Measurements from ENCODE around the gene CD81. TPM values are rescaled to one million over a fixed set of nuclear protein-coding genes. Genes with fewer than 3 reads are reported as not detected.
A peak's percentile ranks its signal among the peaks of the same experiment; 100 is the strongest.

The CD81 gene
- total RNA-seq, 1 experiment from 2014 or later, result 288 TPM

DNA sequence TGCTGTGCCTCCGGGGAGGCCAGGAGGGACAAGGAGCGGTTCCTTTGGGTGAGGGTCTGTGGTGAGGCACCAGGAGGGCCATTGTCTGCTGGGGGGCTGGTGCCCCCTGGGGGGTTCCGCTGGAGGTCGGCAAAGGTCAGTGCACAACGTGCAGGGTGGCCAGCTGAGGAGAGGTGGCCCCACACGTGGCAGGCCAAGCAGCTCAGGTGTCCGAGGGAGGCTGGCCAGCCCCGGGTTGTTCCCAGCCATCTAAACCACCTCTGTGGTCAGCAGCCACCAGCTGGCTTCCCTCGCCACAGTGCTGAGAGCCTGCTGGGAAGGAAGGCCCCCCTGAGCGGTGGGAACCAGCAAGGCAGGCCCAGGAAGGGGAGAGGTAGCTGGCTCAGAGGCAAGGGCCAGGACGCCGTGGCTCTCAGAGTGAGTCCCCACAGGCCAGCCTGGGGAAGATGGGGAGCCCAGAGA is 27.7 kb downstream of the CD81 start:
- no peak for DNase-seq (ENCODE audit: low spot score)

DNA sequence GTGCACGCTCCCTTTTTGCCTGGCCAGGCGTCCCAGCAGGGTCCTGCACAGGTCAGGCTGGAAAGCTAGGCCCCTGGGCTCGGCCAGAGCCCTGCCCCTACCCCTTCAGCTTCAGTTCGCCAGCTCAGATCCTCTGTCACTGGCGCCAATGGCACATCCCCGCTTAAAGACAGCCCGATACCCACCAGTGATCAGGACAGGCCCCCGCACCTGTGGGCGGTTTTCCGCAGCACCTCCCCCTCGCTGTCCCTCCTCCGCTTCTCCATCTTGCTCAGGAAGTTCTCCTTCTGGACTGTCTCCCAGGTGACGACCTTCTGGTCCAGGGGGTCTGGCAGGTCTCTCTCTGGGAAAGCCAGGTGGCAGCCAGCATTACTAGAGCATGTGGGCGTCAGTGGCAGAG is 29.3 kb downstream of the CD81 start:
- no peak for DNase-seq (ENCODE audit: low spot score)

DNA sequence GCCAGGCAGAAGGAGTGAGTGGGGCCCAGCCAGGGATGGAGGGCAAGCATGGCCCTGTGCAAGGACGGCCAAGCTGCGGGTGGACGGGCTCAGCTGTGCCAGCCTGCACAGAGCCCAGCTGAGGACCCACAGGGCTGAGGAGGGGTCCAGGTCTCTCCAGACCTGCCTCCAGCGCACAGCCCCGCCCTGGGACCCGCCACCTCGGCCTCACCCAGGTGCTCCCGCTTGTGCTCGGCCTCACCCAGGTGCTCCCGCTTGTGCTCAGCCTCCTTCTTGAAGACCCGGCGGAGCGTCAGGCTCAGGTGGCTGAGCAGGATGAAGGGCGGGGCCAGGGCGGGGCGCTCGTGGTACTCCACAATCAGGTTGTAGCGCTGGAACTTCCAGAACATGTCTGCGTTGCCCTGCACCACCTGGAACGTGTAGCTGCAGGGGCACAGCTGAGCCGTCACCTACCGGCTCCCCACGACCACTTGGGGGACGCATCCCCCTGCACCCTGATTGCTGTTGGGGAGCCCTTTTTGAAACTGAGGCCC is 29.8 kb downstream of the CD81 start:
- DNase-seq (ENCODE audit: low spot score), result no peak

DNA sequence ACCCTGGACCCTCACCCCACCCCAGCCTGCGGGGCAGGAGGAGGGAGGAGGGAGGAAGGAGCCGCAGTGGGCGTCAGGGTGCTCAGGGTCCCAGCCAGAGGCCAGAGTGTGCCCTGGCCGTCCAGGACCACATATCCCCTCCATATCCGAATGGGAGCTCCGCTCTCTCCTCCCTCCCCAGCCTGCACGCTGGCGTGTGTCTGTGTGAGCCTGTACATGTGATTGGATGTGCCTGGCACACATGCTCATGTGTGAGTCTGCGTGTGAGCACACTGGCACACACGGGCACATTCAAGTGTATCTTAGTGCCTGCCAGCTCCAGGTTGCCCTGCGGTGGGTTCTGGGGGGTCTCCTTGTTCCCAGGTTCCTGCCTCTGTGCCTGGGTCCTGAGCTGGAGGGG is 31.6 kb downstream of the CD81 start:
- no peak for DNase-seq (ENCODE audit: low spot score)

DNA sequence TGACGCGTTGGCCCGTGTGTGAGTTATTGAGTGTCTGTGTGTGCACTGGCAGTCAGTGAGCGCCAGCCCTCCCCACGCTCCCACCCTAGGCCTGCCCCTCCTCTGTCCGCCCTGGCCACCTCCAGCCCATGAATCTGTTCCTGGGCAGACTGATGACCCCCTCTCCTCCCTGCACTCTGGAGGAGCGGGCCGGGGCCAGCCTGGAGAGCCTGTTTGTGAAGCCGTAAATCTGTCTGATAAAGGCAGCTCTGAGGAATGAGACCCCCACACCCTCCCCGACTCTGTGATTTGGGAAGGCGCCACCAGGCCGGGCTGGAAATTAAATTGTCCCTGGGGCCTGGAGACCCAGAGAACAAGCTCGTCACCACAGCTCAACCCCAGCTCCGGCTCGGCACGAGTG is 32.0 kb downstream of the CD81 start:
- no peak for DNase-seq (ENCODE audit: low spot score)

DNA sequence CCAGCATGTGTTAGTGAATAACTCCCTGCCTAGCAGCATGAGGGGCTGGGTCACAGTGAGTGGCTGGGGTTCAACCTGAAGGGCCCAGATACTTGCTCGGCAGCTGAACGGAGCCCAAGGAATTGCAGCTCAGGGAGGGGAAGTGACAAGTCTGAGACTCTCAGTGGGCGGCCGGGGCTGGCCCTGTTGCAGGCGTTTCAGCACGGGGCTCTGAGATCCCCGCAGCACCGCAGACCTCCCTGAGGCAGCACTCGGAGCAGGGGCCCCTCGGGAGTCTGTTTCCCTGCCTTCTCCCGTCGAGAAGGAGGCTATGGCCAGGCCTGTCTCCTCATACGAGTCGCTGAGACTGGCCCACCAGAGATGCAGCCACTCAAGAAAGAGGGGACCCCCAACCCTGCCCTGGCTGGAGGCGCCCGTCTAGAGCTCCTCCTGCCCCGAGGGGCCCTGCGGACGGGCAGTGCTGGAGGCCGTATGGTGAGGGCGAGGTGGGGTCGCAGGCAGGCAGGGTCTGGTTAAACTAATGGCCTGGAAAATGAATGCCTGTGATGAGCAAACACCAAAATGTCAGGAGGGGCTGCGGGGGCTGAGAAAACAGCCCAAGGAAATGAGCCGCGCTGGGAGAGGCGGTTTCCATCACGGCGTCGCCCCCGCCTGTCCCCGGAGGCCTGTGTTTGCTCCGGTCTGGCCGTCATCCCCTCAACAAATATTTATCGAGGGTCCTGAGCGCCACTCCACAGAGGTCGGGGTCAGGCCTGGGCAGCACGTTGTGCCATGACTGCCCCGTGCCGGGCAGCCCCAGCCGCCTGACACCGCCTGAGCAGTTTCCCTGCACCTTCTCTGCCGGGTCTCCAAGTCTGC is 32.7 kb downstream of the CD81 start:
- no peak for DNase-seq (ENCODE audit: low spot score)

DNA sequence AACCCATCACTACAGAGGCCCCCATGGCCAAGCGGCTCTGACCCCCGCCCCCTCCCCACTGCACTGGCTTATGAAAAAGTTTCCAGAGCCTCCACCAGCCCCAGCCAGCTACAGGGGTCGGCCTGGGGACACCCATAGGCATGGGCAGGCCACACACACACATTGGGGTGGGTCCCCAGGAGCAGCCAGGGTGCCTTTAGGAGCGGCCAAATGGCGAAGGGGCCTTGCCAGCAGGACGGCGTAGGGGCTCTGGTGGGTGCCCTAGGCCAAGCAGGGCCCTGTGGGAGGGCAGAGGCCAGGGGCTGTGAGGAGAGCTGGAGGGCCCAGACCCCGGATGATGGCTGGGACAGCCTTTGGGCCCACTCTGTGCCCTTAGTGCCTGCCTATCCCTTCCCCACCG is 33.5 kb downstream of the CD81 start:
- no peak for DNase-seq (ENCODE audit: low spot score)

DNA sequence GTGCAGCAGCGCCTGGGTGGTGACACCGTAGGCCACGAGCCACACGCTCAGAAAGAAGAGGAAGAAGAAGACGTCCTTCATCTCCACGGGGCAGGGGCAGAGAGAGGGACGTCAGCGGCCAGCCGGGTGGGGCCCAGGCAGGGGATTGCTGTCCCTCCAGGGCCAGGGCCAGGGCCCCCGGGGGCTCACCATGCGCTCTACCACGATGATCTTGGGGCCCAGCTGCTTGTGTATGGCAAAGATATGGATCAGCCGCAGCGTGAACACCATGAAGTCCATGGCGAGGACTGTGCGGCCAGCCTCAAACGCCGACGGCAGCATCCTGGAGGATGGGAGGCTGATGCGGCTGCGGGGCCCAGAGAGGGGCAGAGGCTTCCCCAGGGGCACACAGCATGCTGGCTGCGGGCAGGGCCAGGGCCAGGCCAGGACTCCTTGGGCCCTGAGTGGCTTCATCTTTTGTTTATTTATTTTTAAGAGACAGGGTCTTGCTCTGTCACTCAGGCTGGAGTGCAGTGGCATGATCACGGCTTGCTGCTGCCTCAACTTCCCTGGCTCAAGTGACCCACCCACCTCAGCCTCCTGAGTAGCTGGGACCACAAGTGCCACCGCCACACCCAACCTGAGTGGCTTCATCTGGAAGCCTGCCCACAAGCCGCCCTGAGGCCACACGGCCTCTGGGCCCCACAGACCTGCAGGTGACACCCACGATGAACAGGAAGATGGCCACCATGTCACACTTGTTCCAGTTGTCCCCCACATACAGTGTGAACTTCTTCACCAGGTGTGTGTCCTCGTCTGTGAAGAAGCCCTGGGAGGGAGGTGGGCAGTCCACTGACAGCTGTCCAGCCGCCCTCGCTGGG is 34.6 kb downstream of the CD81 start:
- DNase-seq (ENCODE audit: low spot score), result no peak

DNA sequence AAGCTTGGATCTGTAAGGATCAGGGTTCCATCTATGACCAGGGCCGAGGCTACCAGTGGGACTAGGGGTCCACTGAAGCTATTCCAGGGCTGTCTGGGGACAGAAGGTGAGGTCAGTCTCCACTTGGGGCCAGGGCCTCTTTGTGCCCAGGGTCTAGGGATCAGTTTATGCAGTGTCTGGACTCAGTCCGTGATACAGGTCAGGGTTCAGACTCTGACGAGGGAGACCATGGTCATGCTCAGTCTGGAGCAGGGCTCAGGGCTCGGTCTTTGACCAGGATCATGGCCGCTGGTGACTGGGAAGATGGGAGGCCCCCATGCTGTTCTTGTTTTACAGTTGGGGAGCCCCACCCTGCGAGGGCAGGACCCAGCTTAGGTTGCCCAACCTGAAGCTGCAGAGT is 35.2 kb downstream of the CD81 start:
- DNase-seq (ENCODE audit: low spot score), result no peak

DNA sequence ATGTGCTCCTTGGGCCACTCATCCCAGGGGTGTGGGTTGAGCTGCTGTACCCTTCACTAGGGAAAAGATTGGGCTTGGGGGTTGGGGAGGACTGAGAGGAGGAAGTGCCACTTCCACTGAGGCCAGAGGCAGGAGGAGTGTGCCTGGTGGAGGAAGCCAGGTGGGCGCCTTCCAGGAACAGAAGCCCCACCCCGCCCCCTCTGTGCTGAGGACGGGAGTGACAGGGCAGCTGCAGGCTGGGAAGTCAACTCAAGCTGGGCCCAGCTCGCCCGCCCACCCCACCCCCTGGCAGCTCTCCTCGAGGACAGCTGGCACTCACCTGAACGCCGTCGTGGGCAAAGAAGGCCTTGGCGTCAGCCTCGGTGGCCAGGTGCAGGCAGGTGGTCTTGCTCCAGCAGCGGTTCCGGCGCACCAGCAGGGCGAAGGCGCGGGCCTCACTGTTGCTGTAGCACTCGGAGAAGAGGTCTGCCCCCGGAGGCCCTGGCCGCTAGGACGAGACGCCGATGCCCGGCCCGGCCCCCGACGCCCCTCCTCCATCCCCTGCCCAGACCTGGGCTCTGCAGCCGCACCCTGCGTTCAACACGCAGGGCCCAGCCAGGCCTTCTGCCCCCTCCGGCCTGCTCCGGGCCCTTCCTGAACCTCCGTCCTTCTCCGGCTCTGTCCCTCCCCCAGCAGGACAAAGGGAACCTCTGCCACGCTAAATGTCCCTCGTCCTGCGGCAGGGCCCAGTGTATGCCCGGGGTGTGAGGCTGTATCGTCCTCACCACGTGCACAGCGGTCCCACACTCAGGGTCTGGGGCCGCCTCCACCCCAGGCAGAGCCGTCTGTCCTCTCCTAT is 36.9 kb downstream of the CD81 start:
- no peak for DNase-seq (ENCODE audit: low spot score)

DNA sequence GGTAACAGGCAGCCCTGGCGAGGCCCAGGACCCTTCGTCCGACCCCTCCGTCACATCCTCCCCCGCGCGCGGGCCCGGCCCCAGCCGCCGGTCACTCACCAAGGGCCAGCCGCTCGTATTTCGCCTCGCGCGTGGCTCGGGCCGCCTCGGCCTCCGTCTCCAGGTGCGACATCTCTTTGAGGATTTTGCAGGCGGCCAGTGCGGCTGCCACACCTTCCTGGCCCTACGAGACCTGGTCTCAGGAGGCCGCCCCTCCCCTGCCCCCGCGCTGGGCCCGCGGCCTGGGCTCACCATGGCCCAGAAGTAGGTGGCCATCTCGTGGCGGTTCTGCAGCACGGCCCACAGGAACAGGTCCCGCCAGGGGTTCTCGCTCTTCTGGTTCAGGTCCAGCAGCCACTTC is 37.5 kb downstream of the CD81 start:
- DNase-seq (ENCODE audit: low spot score), result no peak

DNA sequence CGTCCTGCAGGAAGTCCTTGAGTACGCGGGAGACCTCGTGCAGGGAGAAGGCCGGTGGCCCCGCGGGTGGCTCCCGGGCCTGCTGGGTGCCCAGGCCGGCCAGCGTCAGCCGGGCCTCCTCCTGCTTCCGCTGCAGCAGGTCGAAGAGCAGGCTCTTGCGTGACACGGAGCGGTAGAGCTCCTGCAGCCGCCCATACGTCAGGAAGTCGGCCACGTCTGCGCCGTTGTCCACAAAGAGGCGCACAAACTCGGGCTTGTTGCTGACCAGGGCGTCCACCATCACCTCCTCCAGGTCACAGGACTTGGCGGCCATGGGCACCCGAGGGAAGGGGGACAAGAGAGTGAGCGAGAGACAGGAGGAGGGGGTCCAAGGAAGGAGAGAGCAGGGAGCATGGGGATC is 38.1 kb downstream of the CD81 start:
- no peak for DNase-seq (ENCODE audit: low spot score)

DNA sequence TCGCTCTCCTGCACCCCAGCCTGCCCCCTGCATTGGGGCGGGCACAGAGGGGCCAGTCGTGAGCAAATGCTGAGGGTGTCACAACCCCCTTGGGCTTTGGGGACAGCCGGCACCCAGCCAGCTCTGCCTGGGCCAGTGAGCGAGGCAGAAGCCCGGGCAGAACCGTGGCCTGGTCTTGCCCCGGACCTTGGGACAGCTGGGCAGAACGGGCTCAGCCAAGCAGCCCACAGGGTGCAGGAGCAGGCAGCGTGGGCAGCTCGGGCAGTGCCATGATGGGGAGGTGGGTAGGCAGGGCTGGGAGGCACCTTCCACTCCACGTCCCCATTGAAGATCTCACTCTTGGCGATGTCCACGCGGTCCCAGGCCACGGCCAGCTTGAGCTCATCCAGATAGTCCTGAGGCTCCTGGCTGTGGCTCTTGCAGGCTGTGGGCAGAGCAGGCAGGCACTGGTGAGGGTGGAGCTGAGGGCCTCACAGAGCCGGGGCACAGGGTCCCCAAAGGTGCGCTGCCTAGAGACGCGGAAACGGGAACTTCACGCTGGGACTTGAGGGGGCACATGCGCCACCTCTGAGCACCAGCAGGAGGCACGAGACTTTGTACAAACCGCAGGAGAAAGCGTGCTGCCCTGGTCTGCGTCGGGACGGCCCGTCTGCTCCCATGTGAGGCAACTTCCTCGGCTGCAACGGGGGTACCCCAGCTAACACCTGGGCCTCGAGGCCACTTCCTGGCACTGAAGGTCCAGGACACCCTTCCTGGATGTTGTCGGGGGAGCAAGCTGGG is 38.7 kb downstream of the CD81 start:
- DNase-seq (ENCODE audit: low spot score), result no peak

DNA sequence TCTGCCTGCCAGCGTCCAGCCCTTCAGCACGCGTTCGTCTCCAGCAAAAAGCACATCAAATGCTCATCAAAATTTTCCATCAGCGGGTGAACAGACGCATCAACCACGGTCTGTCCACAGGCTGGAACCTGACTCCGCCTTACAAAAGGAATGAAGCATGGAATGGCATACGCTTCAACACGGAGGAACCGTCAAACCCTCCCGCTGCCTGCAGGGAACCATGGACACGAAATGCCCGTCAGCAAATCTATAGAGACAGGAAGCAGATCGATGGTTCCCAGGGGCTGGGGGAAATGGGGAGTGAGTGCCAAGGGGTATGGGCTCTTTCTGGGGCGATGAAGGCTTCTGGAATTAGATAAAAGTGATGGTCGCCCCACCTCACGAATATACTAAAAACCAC is 39.7 kb downstream of the CD81 start:
- DNase-seq (ENCODE audit: low spot score), result no peak

DNA sequence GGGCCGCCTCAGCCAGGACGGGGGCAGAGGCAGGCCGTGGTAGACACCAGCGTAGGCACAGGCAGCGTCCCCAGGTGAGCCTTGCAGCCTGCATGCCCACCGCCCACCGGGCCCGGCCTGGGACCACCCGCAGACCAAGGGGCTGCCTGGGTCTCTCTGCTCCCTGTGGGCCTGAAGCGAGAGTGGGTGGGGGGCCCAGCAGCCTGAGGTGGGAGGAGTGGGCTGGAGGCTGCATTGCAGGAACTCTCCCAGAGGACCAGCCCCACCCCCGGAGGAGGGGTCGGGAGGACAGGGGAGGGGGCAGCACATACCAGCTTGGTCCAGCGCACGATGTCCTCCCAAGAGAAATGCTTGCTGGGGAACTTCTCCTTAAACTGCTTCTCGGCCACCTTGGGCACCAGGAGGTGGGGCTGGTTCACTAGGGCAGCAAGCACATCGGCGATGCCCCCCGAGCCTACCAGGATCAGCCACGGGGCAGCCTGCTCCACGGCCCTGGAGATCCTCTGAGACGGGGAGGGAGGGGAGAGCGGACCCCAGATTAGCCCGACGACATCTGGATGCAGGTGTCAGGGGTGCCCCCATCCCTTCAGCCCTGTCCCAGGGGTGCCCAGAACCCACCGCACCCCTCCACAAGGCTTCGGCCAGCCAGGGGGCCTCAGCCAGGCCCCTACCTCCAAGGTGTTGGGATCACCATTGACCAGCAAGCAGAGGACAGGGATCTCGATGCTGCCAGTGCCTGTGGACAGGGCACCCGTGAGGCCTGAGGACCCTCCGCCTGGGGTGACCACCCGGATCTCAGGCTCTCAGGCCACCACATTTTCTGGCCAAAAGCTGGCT is 41.0 kb downstream of the CD81 start:
- DNase-seq (ENCODE audit: low spot score), result no peak

DNA sequence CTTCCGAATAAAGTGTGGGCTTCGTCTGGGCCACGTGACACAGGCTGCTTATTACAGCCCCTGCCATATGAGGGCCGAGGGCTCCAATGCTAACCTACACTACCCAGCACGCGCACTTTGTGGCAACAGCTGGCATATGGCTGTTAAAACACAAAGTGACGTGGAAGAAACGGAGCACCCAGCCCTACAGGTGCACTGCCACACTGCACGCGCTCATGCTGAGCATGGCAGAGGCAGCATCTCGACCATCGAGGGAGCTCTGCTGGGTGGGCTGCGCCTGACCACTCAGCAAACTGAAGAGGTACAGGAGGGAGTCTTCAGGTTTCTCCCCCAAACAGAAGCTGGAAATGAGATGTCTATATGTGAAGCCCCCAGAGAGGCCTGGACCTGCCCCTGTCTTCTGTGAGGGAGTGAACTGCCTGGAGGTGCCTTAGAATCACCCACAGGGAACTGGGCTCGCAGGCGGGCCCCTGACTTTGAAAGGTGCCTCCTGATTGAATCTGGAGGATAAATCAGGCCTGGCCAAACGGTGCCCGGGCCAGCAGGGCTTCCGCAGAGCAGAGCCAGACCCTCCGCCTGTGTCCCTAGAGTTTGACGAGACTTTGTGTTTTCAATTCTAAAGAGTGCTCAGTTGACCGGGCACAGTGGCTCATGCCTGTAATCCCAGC is 41.7 kb downstream of the CD81 start:
- no peak for DNase-seq (ENCODE audit: low spot score)

DNA sequence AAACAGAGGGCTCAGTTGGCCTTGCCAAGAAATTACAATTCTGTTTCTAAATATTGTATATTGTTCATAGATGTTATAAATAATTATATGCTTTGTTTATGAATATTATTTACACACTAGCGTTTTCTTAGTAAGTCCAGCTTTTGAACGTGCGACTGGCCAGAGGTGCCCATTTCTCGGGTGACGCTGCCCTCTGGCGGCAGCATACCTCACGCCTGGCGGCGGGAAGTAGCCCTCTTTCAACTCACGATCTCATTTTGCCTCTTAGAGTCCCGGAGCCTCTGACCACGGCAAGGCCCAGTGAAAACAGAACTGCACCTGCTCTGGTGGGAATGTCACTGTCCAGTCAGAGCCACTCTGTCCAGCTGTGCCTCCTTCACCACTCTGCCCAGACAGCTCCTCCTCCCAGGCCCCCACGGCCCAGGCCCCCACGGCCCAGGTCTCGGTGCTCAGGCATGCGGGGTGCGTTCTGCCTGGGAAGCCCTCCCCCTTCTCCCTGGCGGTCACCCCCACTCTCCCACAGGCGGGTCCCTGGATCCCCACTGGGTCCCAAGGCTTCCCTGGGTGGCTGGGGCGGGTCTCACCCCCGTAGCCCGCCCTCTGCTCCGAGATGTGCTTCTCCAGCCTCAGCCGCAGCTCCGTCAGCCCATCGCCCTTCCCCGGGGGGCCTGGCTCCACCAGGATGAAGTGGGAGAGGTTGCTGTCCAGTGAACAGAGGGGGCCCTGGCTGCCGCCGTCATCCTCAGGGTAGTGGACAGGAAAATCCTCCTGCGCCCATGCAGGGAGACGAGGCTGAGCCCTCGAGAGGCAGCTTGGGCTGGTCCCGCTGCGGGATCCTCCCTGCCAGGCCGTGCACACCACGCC is 42.8 kb downstream of the CD81 start:
- peak; percentile 75 for DNase-seq (ENCODE audit: low spot score)

DNA sequence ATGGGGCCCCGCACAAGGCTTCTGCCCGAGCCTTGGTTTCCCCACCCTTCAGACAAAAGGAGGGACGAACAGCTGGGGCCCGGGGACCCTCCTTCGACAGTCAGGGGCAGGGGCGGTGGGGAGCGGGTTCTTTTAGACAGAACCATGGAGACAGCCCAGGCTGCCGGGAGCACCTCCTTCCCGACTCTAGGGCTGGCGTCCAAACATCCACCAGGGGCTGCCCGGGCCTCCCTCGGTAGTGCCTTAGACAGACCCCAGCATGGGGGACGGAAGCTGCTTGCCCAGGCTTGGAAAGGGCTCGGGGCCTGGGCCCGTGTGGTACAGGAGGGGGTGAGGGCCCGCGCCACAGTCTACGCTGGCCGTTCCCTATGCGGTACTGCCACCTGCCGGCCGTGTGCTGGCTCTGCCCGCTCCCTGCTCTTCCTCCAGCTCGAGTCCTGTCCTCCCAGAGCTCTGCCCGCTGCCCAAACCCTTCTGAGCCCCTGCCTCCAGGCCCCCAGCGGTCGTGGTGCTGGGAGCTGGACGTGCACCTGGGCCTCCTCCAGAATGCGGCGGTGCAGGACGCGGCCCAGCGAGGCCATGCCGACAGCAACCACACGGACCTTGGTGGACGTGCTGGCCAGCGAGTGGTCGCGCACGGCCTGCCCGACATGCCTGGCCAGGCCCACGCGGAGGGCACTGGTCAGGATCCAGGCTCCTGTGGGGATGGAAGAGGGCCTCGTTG is 43.6 kb downstream of the CD81 start:
- peak; percentile 77 for DNase-seq (ENCODE audit: low spot score)
